Psoas muscle (tissue), 8 donors: ENCODE measurements around the gene GALNT8. TPM values are rescaled to one million over a fixed set of nuclear protein-coding genes. Genes with fewer than 3 reads are reported as not detected.

ENCODE experiments used
- ATAC-seq, 4 donors: fragments of 200-7000 bp; cut with Tn5 transposase; one replicate each; pipeline ENCODE4 v1.9.1; 2020; ENCODE audit warnings: moderate library complexity in 3 of 4, mild to moderate bottlenecking in 2 of 4
- DNase-seq, 2 donors: peaks; one replicate each; pipeline ENCODE4 v3.0.0-alpha.2; 2020
- H3K27ac ChIP-seq: fragments of 200-600 bp; one replicate; pipeline ENCODE4 v1.8.0; 2022
- H3K27me3 ChIP-seq, 3 donors: fragments of 200-600 bp in 1 of 3; one replicate each; pipeline versions ENCODE4 v1.6.1 to v1.8.0; 2013 to 2022; ENCODE audit warnings: low read length in 2 of 3, mild to moderate bottlenecking in 2 of 3, moderate library complexity in 1 of 3; ENCODE audit not compliant: insufficient read depth in 3 of 3
- H3K36me3 ChIP-seq, 2 donors: fragments of 200-600 bp in 1 of 2; one replicate each; pipeline versions ENCODE4 v1.6.1 to v1.8.0; 2013 to 2022; ENCODE audit warnings: low read depth in 1 of 2, mild to moderate bottlenecking in 1 of 2, moderate library complexity in 1 of 2; ENCODE audit not compliant: insufficient read depth in 1 of 2
- H3K4me1 ChIP-seq: fragments of 200-600 bp; one replicate; pipeline ENCODE4 v1.8.0; 2022
- H3K4me3 ChIP-seq: fragments of 200-600 bp; one replicate; pipeline ENCODE4 v1.8.0; 2022; ENCODE audit warnings: mild to moderate bottlenecking
- H3K9me3 ChIP-seq: fragments of 200-600 bp; one replicate; pipeline ENCODE4 v1.8.0; 2022
- CTCF ChIP-seq: fragments of 200-600 bp; IDR thresholded peaks from one replicate; pipeline ENCODE4 v1.8.0; 2022; ENCODE audit warnings: antibody characterized with exemption
- WGBS, 3 donors: extraction: QIAGEN DNeasy Blood & Tissue Kit; methylation state at CpG; one replicate each; pipeline versions ENCODE4 v1.1.6 to v1.1.7; 2013; 5-methylcytosine and 5-hydroxymethylcytosine counted together
- intact Hi-C, 2 donors: fragments of 100-400 bp; cut with DNase I; formaldehyde crosslinking; loops; one replicate each; pipeline versions ENCODE4 v1.11.0 to v1.14.2; 2022
- polyA plus RNA-seq, 3 donors: library from polyadenylated mRNA; stranded (reverse); fragments of 200-250 nt; gene quantifications; one replicate each; pipeline ENCODE4 v1.2.3, GENCODE V29; 2013
- total RNA-seq, 4 donors: library from RNA; stranded (reverse); fragmentation: NEBNext Ultra II Directional in 2 of 4; extraction: Animal tissue kit (Norgen Biotek cat#: 25700) in 2 of 4; gene quantifications; one replicate each; pipeline versions ENCODE4 v1.2.1 to v1.2.4, GENCODE V29; 2021 to 2023
- donor health status: healthy with polysubstance abuse.
- donor health status: DM: no; HTN: no; CAD: no; lungs with moderate emphysema.
- donor health status: Bipolar disorder and iron deficiency.
- donor health status: healthy.
- donor health status: DM: yes; HTN: yes; CAD: no.
- donor health status: DM: no; HTN: no; CAD: no.
- donor health status: DM: no; HTN: no; CAD: no.
- donor health status: DM: yes; HTN: yes; CAD: no.

Gene GALNT8
- total and polyA plus RNA-seq, 7 donors = 0.11 to 0.89 (median 0.26) TPM

- H3K27me3 ChIP-seq = no peaks in the 10 kb centered on the region
- TF ChIP-seq CTCF = no peak
- no peaks in the 10 kb centered on the region for H3K4me1 ChIP-seq
- 83 to 89% (median 87%) methylated on average over 7 of the region's 7 CpGs for WGBS, 3 donors
- no peak overlapping the region for H3K27ac ChIP-seq
- intact Hi-C loops = no loop called here
- DNase-seq = no peak
- H3K4me3 ChIP-seq = no peak overlapping the region
- H3K36me3 ChIP-seq = no peaks in the 10 kb centered on the region
- no peak for ATAC-seq
- H3K9me3 ChIP-seq = no peaks in the 10 kb centered on the region
Observed at GRCh38 chr12:4762773-4763172, 42.6 kb downstream of the GALNT8 start.

GRCh38 chr12:4763549-4763948 lies 43.3 kb downstream of the GALNT8 start:
- no peaks in the 10 kb centered on the region for H3K27me3 ChIP-seq
- H3K4me3 ChIP-seq = no peak overlapping the region
- peak in 1 of 2 donors; percentile 32 for DNase-seq
- H3K27ac ChIP-seq = no peak overlapping the region
- no peaks in the 10 kb centered on the region for H3K9me3 ChIP-seq
- intact Hi-C loops = no loop called here
- no peak for ATAC-seq
- TF ChIP-seq CTCF = no peak
- no peaks in the 10 kb centered on the region for H3K4me1 ChIP-seq
- 49 to 52% (median 51%) methylated on average over 16 to 18 of the region's 18 CpGs for WGBS, 3 donors
- H3K36me3 ChIP-seq = no peaks in the 10 kb centered on the region

- H3K9me3 ChIP-seq = no peaks in the 10 kb centered on the region
- no peak overlapping the region for H3K4me3 ChIP-seq
- H3K27me3 ChIP-seq = peaks cover 0 to 4% (median 0%) of the 10 kb centered on the region in 3 donors
- no peaks in the 10 kb centered on the region for H3K36me3 ChIP-seq
- ATAC-seq = no peak
- H3K4me1 ChIP-seq = no peaks in the 10 kb centered on the region
- intact Hi-C loops = no loop called here
- TF ChIP-seq CTCF = no peak
- 38 to 43% (median 39%) methylated on average over 6 of the region's 6 CpGs for WGBS, 3 donors
- no peak overlapping the region for H3K27ac ChIP-seq
- no peak for DNase-seq
Observed at GRCh38 chr12:4766445-4766844, 46.2 kb downstream of the GALNT8 start.

GRCh38 chr12:4767186-4767585 lies 47.0 kb downstream of the GALNT8 start:
- ATAC-seq = no peak
- 62 to 65% (median 65%) methylated on average over 2 of the region's 2 CpGs for WGBS, 3 donors
- Histone ChIP-seq H3K4me1 (no peaks in the 10 kb centered on the region), H3K27ac (no peak overlapping the region), H3K27me3 (peaks cover 0 to 4% (median 0%) of the 10 kb centered on the region in 3 donors), H3K9me3 (no peaks in the 10 kb centered on the region), H3K36me3 (no peaks in the 10 kb centered on the region), H3K4me3 (no peak overlapping the region)
- no peak for DNase-seq
- intact Hi-C loops = no loop called here
- TF ChIP-seq CTCF = no peak

- WGBS, 3 donors = 28 to 39% (median 29%) methylated on average over 2 of the region's 2 CpGs
- Histone ChIP-seq H3K36me3 (no peaks in the 10 kb centered on the region), H3K9me3 (no peaks in the 10 kb centered on the region), H3K27ac (no peak overlapping the region), H3K27me3 (peaks cover 0 to 4% (median 0%) of the 10 kb centered on the region in 3 donors), H3K4me3 (no peak overlapping the region), H3K4me1 (no peaks in the 10 kb centered on the region)
- intact Hi-C loops = no loop called here
- DNase-seq (no peak), ATAC-seq (no peak)
- no peak for TF ChIP-seq CTCF
Observed at GRCh38 chr12:4768341-4768740, 48.1 kb downstream of the GALNT8 start.
